ENCODE data around the gene GRK2.
A peak's percentile ranks its signal among the peaks of the same experiment; 100 is the strongest.

Gene GRK2

GRCh38 chr11:67261946-67262681 is 4.2 kb upstream of the GRK2 start:
- in situ Hi-C loops (cut with HindIII; ENCODE audit: low sequenced_read_pairs), result no loop called here
- TF ChIP-seq, protein P1, sequence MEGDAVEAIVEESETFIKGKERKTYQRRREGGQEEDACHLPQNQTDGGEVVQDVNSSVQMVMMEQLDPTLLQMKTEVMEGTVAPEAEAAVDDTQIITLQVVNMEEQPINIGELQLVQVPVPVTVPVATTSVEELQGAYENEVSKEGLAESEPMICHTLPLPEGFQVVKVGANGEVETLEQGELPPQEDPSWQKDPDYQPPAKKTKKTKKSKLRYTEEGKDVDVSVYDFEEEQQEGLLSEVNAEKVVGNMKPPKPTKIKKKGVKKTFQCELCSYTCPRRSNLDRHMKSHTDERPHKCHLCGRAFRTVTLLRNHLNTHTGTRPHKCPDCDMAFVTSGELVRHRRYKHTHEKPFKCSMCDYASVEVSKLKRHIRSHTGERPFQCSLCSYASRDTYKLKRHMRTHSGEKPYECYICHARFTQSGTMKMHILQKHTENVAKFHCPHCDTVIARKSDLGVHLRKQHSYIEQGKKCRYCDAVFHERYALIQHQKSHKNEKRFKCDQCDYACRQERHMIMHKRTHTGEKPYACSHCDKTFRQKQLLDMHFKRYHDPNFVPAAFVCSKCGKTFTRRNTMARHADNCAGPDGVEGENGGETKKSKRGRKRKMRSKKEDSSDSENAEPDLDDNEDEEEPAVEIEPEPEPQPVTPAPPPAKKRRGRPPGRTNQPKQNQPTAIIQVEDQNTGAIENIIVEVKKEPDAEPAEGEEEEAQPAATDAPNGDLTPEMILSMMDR (IDR thresholded peaks at IDR 0.05; ENCODE audit: low read depth, low read length), result no peak
- DNase-seq (ENCODE audit: low read depth, low spot score), result no peak
- no peak overlapping the region for H3K4me3 ChIP-seq (ENCODE audit: low read depth, low read length)

DNA sequence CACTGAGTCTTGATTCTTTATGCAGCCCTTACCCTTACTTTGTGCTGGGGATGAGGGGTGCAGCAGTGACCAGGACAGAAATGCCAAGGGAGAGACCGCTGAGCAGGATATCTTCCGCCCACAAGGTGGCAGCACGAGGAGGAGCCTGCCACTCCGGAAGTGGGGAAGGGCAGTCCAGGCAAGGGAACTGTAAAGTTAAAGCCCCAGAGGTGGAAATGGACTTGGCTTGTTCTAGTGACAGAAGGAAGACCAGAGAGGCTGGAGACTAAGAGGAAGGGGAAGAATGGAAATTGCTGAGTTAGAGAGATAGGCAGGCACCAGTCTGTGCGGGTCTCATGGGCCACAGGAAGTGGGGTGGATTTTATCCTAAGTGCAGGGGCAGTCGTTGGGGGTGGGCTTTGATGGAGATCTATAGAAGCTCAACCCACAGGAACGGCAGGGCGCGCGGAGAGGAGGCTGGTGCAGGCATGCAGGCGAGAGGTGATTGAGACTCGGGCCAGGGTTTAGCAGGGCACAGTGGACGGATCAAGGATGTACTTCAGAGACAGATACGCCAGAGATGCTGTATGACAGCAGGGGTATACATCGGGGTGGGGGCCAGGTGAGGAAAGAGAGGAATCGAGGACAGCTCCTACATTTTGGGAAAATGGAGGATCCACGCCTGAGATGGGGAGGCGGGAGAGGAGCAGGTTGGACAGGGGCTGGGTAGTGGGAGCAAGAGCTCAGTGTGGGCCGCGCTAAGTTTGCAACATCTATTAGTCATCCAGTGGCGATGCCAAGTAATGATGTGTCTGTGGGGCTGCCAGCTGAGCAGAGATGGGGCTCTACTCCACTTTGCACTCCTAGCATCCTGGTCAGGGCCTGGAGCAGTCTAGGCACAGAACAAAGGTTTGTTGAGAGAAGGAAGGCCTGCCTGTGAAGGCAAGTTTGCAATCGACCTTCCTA is 3.3 kb upstream of the GRK2 start:
- peak; percentile 68 for DNase-seq (ENCODE audit: low read depth, low spot score)
- no peak overlapping the region for H3K4me3 ChIP-seq (ENCODE audit: low read depth, low read length)
- in situ Hi-C loops (cut with HindIII; ENCODE audit: low sequenced_read_pairs), result no loop called here
- TF ChIP-seq, protein P1 (IDR thresholded peaks at IDR 0.05; ENCODE audit: low read depth, low read length), result peak; percentile 86

DNA sequence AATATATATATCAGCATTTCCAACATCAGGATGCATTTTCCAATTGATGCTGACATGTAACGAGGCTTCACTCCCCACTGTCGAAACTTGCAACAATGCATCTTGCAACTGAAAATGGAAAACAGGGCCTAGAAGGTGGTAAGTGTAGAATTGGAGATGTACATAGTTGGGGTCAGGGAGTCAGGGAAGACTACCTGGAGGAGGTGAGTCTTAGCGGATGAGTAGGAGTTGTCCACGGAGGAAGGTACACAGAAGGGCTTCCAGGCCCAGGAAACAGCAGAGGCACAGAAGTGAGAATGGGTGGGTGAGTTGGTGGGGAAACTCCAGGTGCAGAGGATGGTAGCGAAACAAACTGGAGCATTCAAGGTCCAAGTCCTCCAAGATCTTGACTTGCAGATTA is 2.0 kb upstream of the GRK2 start:
- DNase-seq (ENCODE audit: low read depth, low spot score), result no peak
- no peak overlapping the region for H3K4me3 ChIP-seq (ENCODE audit: low read depth, low read length)
- in situ Hi-C loops (cut with HindIII; ENCODE audit: low sequenced_read_pairs), result no loop called here
- TF ChIP-seq, protein P1 (IDR thresholded peaks at IDR 0.05; ENCODE audit: low read depth, low read length), result no peak

GRCh38 chr11:67264877-67265632 is 1.2 kb upstream of the GRK2 start:
- DNase-seq (ENCODE audit: low read depth, low spot score), result no peak
- H3K4me3 ChIP-seq (ENCODE audit: low read depth, low read length), result no peak overlapping the region
- in situ Hi-C loops (cut with HindIII; ENCODE audit: low sequenced_read_pairs), result no loop called here
- TF ChIP-seq, protein P1 (IDR thresholded peaks at IDR 0.05; ENCODE audit: low read depth, low read length), result no peak

GRCh38 chr11:67265633-67266448 is 432 bp upstream of the GRK2 start:
- H3K4me3 ChIP-seq (ENCODE audit: low read depth, low read length), result peak overlapping the region; percentile 31

More at GRCh38 chr11:67265633-67266448, 432 bp upstream of the GRK2 start:
- in situ Hi-C loops (cut with HindIII; ENCODE audit: low sequenced_read_pairs), result no loop called here
- TF ChIP-seq, protein P1 (IDR thresholded peaks at IDR 0.05; ENCODE audit: low read depth, low read length), result peak; percentile 62
- no peak for DNase-seq (ENCODE audit: low read depth, low spot score)

Data from astrocyte of the spinal cord (primary cell).